ENCODE data around the gene TRIM63.

TRIM63 gene

DNA sequence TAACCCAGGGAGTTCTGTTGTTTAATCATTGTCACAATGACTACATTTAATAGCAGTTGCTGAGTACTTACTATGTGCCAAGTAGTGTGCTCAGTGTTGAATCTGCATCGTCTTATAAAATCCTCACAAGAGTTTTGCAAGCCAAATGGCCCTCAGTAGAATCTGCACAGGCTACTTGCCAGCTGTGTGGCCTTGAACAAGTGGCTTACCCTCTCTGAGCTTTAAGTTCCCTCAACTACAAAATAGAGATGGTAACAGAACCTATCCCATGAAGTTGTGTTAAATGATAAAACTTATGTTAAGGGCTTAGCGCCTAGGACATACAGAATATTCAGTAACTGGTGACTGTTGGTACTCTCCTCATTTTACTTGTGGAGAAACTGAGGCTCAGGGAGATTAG, 12.4 kb downstream of the TRIM63 start:
- Histone ChIP-seq H3K36me3 (ENCODE audit: low read depth) (no peaks in the 10 kb centered on the region), H3K9me3 (ENCODE audit: severe bottlenecking) (no peaks in the 10 kb centered on the region), H3K27me3 (ENCODE audit: insufficient read depth, poor library complexity, severe bottlenecking) (no peaks in the 10 kb centered on the region), H3K27ac (ENCODE audit: poor library complexity, severe bottlenecking) (no peak overlapping the region), H3K4me3 (ENCODE audit: severe bottlenecking) (no peak overlapping the region), H3K4me1 (ENCODE audit: insufficient read depth, poor library complexity, severe bottlenecking) (no peaks in the 10 kb centered on the region)
- ATAC-seq (ENCODE audit: low read depth) (no peak), DNase-seq (ENCODE audit: low spot score) (no peak)
- TF ChIP-seq CTCF (IDR thresholded peaks at IDR 0.05; ENCODE audit: poor library complexity, severe bottlenecking), result no peak

GRCh38 chr1:26053718-26054560, 13.5 kb downstream of the TRIM63 start:
- ATAC-seq (ENCODE audit: low read depth) (no peak), DNase-seq (ENCODE audit: low spot score) (no peak)
- TF ChIP-seq CTCF (IDR thresholded peaks at IDR 0.05; ENCODE audit: poor library complexity, severe bottlenecking), result no peak
- H3K4me1 ChIP-seq (ENCODE audit: insufficient read depth, poor library complexity, severe bottlenecking), result no peaks in the 10 kb centered on the region
- H3K36me3 ChIP-seq (ENCODE audit: low read depth), result no peaks in the 10 kb centered on the region
- H3K4me3 ChIP-seq (ENCODE audit: severe bottlenecking), result no peak overlapping the region
- no peak overlapping the region for H3K27ac ChIP-seq (ENCODE audit: poor library complexity, severe bottlenecking)
- no peaks in the 10 kb centered on the region for H3K9me3 ChIP-seq (ENCODE audit: severe bottlenecking)
- peaks cover under 1% of the 10 kb centered on the region for H3K27me3 ChIP-seq (ENCODE audit: insufficient read depth, poor library complexity, severe bottlenecking)

- no peak for TF ChIP-seq CTCF (IDR thresholded peaks at IDR 0.05; ENCODE audit: poor library complexity, severe bottlenecking)
- Histone ChIP-seq H3K36me3 (ENCODE audit: low read depth) (no peaks in the 10 kb centered on the region), H3K9me3 (ENCODE audit: severe bottlenecking) (no peaks in the 10 kb centered on the region), H3K27ac (ENCODE audit: poor library complexity, severe bottlenecking) (no peak overlapping the region), H3K27me3 (ENCODE audit: insufficient read depth, poor library complexity, severe bottlenecking) (peaks cover 38% of the 10 kb centered on the region), H3K4me3 (ENCODE audit: severe bottlenecking) (no peak overlapping the region), H3K4me1 (ENCODE audit: insufficient read depth, poor library complexity, severe bottlenecking) (no peaks in the 10 kb centered on the region)
- no peak for ATAC-seq (ENCODE audit: low read depth)
- DNase-seq (ENCODE audit: low spot score), result no peak
These were observed 17.2 kb downstream of the TRIM63 start for GRCh38 chr1:26050248-26050640.

DNA sequence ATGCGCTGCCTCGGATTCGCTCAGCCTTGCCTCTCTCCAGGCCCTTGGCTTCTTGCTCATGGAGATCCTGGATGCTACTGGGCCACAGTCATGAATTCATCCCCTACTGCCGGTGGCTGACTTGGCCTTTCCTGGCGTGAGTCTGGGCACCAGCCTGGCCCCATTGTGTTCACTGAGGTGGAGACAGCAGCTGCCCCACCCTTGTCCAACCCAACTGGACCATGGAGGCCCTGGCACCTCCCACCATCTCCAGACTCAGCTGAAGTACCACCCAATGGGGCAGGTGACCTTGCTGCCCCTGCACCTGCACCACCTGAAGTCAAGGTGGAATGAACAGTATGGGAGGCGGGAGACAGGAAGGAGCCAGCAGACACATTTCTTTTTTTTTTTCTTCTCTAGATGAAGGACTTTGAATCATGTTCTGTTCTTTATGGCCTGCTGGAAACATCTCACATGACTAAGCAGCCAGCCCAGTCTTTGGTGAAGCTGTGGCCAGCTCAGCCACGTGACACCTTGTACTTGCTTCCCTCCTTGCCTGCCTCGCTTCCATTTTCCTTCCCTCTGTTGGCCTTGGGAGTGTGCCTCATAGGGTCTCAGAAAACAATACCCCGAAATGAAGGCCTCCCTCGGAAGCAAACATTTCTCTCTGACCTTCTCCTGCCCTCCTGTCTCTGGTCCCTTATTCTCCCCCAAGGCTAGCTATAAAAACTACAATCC, 17.7 kb downstream of the TRIM63 start:
- Histone ChIP-seq H3K27me3 (ENCODE audit: insufficient read depth, poor library complexity, severe bottlenecking) (peaks cover 43% of the 10 kb centered on the region), H3K4me3 (ENCODE audit: severe bottlenecking) (no peak overlapping the region), H3K4me1 (ENCODE audit: insufficient read depth, poor library complexity, severe bottlenecking) (no peaks in the 10 kb centered on the region), H3K36me3 (ENCODE audit: low read depth) (no peaks in the 10 kb centered on the region), H3K9me3 (ENCODE audit: severe bottlenecking) (no peaks in the 10 kb centered on the region), H3K27ac (ENCODE audit: poor library complexity, severe bottlenecking) (no peak overlapping the region)
- ATAC-seq (ENCODE audit: low read depth) (no peak), DNase-seq (ENCODE audit: low spot score) (no peak)
- TF ChIP-seq CTCF (IDR thresholded peaks at IDR 0.05; ENCODE audit: poor library complexity, severe bottlenecking), result no peak

Data from RWPE2 (cell line).